Liver (tissue), 9 donors: ENCODE results near the gene DDX24. TPM values are rescaled to one million over a fixed set of nuclear protein-coding genes. Genes with fewer than 3 reads are reported as not detected.

Source experiments
- DNase-seq: peaks from one replicate; pipeline ENCODE4 v3.0.0-alpha.2; 2017; ENCODE audit warnings: low spot score
- H3K27ac ChIP-seq, 2 donors: one replicate each; pipeline ENCODE4 v1.7.0; 2013; ENCODE audit warnings: inconsistent platforms in 2 of 2, low read length in 2 of 2, control low read depth in 1 of 2, low read depth in 1 of 2, mild to moderate bottlenecking in 1 of 2
- H3K27me3 ChIP-seq, 4 donors: one replicate each; pipeline versions ENCODE4 v1.6.1 to v1.7.0; 2013; ENCODE audit warnings: low read length in 3 of 4, inconsistent platforms in 1 of 4, mild to moderate bottlenecking in 1 of 4, moderate library complexity in 1 of 4; ENCODE audit not compliant: control insufficient read depth in 4 of 4, insufficient read depth in 4 of 4
- H3K36me3 ChIP-seq, 4 donors: one replicate each; pipeline versions ENCODE4 v1.6.1 to v1.7.0; 2013; ENCODE audit warnings: low read length in 3 of 4, mild to moderate bottlenecking in 3 of 4, low read depth in 1 of 4, moderate library complexity in 1 of 4; ENCODE audit not compliant: control insufficient read depth in 4 of 4, insufficient read depth in 3 of 4
- H3K4me1 ChIP-seq, 4 donors: one replicate each; pipeline versions ENCODE4 v1.6.1 to v1.7.0; 2013; ENCODE audit warnings: low read length in 3 of 4, mild to moderate bottlenecking in 3 of 4, moderate library complexity in 1 of 4; ENCODE audit not compliant: control insufficient read depth in 4 of 4, insufficient read depth in 4 of 4
- H3K4me3 ChIP-seq, 3 donors: one replicate each; pipeline versions ENCODE4 v1.6.1 to v1.7.0; 2013; ENCODE audit warnings: low read length in 3 of 3, control low read depth in 1 of 3, low read depth in 1 of 3, mild to moderate bottlenecking in 1 of 3
- H3K9ac ChIP-seq, 2 donors: one replicate each; pipeline ENCODE4 v1.7.0; 2013; ENCODE audit warnings: low read length in 2 of 2, mild to moderate bottlenecking in 2 of 2, moderate library complexity in 2 of 2, control low read depth in 1 of 2, low read depth in 1 of 2
- H3K9me3 ChIP-seq, 4 donors: one replicate each; pipeline versions ENCODE4 v1.6.1 to v1.7.0; 2013; ENCODE audit warnings: low read length in 3 of 4; ENCODE audit not compliant: control insufficient read depth in 4 of 4
- ATF3 ChIP-seq: IDR thresholded peaks from 2 replicates; pipeline ENCODE4 v1.6.1; 2016; ENCODE audit warnings: antibody characterized with exemption
- CTCF ChIP-seq: fragments of 150-350 bp; IDR thresholded peaks from 2 replicates; pipeline ENCODE4 v1.5.1; 2017; ENCODE audit warnings: improper control_type of control experiment, low read depth, low read length; ENCODE audit not compliant: missing input control
- EGR1 ChIP-seq, 2 donors: IDR thresholded peaks; 2 replicates each; pipeline ENCODE4 v1.6.1; 2016 to 2018; ENCODE audit warnings: antibody characterized with exemption in 2 of 2, low read depth in 2 of 2
- FOXA1 ChIP-seq: IDR thresholded peaks from 2 replicates; pipeline ENCODE4 v1.6.1; 2016; ENCODE audit warnings: antibody characterized with exemption
- FOXA2 ChIP-seq: IDR thresholded peaks from 2 replicates; pipeline ENCODE4 v1.6.1; 2016; ENCODE audit warnings: antibody characterized with exemption
- GABPA ChIP-seq, 2 donors: IDR thresholded peaks in 1 of 2; conservative IDR thresholded peaks in 1 of 2; 2 replicates each; pipeline ENCODE4 v1.6.1; 2016; ENCODE audit warnings: antibody characterized with exemption in 2 of 2, mild to moderate bottlenecking in 1 of 2, moderate library complexity in 1 of 2
- HNF4A ChIP-seq, 2 donors: conservative IDR thresholded peaks; 2 replicates each; pipeline ENCODE4 v1.6.1; 2016; ENCODE audit warnings: antibody characterized with exemption in 2 of 2, mild to moderate bottlenecking in 2 of 2
- HNF4G ChIP-seq: IDR thresholded peaks from 2 replicates; pipeline ENCODE4 v1.6.1; 2016; ENCODE audit warnings: antibody characterized with exemption
- JUND ChIP-seq, 2 donors: IDR thresholded peaks; 2 replicates each; pipeline ENCODE4 v1.6.1; 2016; ENCODE audit warnings: antibody characterized with exemption in 2 of 2
- MAX ChIP-seq: IDR thresholded peaks from 2 replicates; pipeline ENCODE4 v1.6.1; 2016; ENCODE audit warnings: antibody characterized with exemption
- NR2F2 ChIP-seq: IDR thresholded peaks from 2 replicates; pipeline ENCODE4 v1.6.1; 2016; ENCODE audit warnings: antibody characterized with exemption
- RAD21 ChIP-seq, 2 donors: IDR thresholded peaks; 2 replicates each; pipeline ENCODE4 v1.6.1; 2016; ENCODE audit warnings: antibody characterized with exemption in 2 of 2, mild to moderate bottlenecking in 2 of 2
- REST ChIP-seq: IDR thresholded peaks from 2 replicates; pipeline ENCODE4 v1.6.1; 2016; ENCODE audit warnings: antibody characterized with exemption, mild to moderate bottlenecking
- RXRA ChIP-seq, 2 donors: IDR thresholded peaks; 2 replicates each; pipeline ENCODE4 v1.6.1; 2017 to 2018; ENCODE audit warnings: antibody characterized with exemption in 2 of 2, mild to moderate bottlenecking in 1 of 2
- SP1 ChIP-seq: IDR thresholded peaks from 2 replicates; pipeline ENCODE4 v1.6.1; 2018; ENCODE audit warnings: antibody characterized with exemption, mild to moderate bottlenecking
- TAF1 ChIP-seq: conservative IDR thresholded peaks from 2 replicates; pipeline ENCODE4 v1.6.1; 2016; ENCODE audit warnings: antibody characterized with exemption, mild to moderate bottlenecking
- YY1 ChIP-seq: IDR thresholded peaks from 2 replicates; pipeline ENCODE4 v1.6.1; 2016; ENCODE audit warnings: antibody characterized with exemption, mild to moderate bottlenecking
- ZBTB33 ChIP-seq: IDR thresholded peaks from 2 replicates; pipeline ENCODE4 v1.6.1; 2016; ENCODE audit warnings: antibody characterized with exemption
- WGBS: extraction: QIAGEN DNeasy Blood & Tissue Kit; methylation state at CpG from one replicate; pipeline ENCODE4 v1.1.7; 2013; 5-methylcytosine and 5-hydroxymethylcytosine counted together
- polyA plus RNA-seq, 2 donors: library from polyadenylated mRNA; stranded (reverse) in 1 of 2; unstranded in 1 of 2; fragments of 200-250 nt in 1 of 2; fragments of >200 nt in 1 of 2; fragmentation: Nextera tagmentation in 1 of 2; extraction: Ambion mirVana in 1 of 2; gene quantifications; one replicate each; pipeline versions ENCODE4 v1.2.1 to v1.2.3, GENCODE V29; 2013 to 2015
- total RNA-seq, 2 donors: library from RNA; depleted of rRNA; stranded (reverse); fragments of >200 nt; gene quantifications; one replicate each; pipeline ENCODE4 v1.2.3, GENCODE V29; 2014
- donor health status: healthy.
- donor health status: healthy.
- donor health status: healthy.
- donor health status: healthy.
- donor health status: healthy.

Gene DDX24
- total and polyA plus RNA-seq, 4 donors, result 33.8 to 59.7 (median 47.8) TPM

- WGBS, result 94% methylated on average over 2 of the region's 2 CpGs
- Histone ChIP-seq H3K36me3 (peaks cover 6 to 26% (median 15%) of the 10 kb centered on the region in 4 donors), H3K4me1 (peaks cover 12 to 33% (median 29%) of the 10 kb centered on the region in 4 donors)
Measured at GRCh38 chr14:94075008-94075407, 6.0 kb downstream of the DDX24 start.

GRCh38 chr14:94074534-94074933 lies 6.5 kb downstream of the DDX24 start:
- WGBS, result 96% methylated on average over 3 of the region's 3 CpGs
- no peak for TF ChIP-seq REST
- no peak for TF ChIP-seq HNF4G
- no peak for TF ChIP-seq SP1
- TF ChIP-seq RAD21 (IDR thresholded peaks at IDR 0.05), result no peak
- TF ChIP-seq EGR1 (IDR thresholded peaks at IDR 0.05; ENCODE audit: low read depth in 2 of 2), result no peak
- TF ChIP-seq YY1, result no peak
- TF ChIP-seq FOXA2, result no peak
- no peak for TF ChIP-seq RXRA (IDR thresholded peaks at IDR 0.05)
- TF ChIP-seq HNF4A (conservative IDR thresholded peaks at IDR 0.05), result no peak
- TF ChIP-seq ZBTB33, result no peak

More at GRCh38 chr14:94075008-94075407, 6.0 kb downstream of the DDX24 start:
- DNase-seq, result no peak
- Histone ChIP-seq H3K27me3 (no peaks in the 10 kb centered on the region), H3K4me3 (no peak overlapping the region), H3K27ac (no peak overlapping the region), H3K9me3 (peaks cover 0 to 17% (median 3%) of the 10 kb centered on the region in 4 donors), H3K9ac (no peak overlapping the region)
- TF ChIP-seq ZBTB33 (no peak), HNF4G (no peak), NR2F2 (no peak), FOXA2 (no peak), RXRA (IDR thresholded peaks at IDR 0.05) (no peak), GABPA (IDR thresholded peaks at IDR 0.05 in 1 of 2, conservative IDR thresholded peaks at IDR 0.05 in 1 of 2) (no peak), YY1 (no peak), HNF4A (conservative IDR thresholded peaks at IDR 0.05) (no peak), CTCF (no peak), RAD21 (IDR thresholded peaks at IDR 0.05) (no peak), EGR1 (IDR thresholded peaks at IDR 0.05; ENCODE audit: low read depth in 2 of 2) (no peak), FOXA1 (no peak), ATF3 (no peak), JUND (IDR thresholded peaks at IDR 0.05) (no peak), TAF1 (no peak), MAX (no peak)

More at GRCh38 chr14:94074534-94074933, 6.5 kb downstream of the DDX24 start:
- H3K27ac ChIP-seq, result no peak overlapping the region
- H3K4me3 ChIP-seq, result no peak overlapping the region
- no peak for DNase-seq
- peaks cover 6 to 26% (median 15%) of the 10 kb centered on the region in 4 donors for H3K36me3 ChIP-seq
- no peak overlapping the region for H3K9ac ChIP-seq
- peaks cover 12 to 29% (median 26%) of the 10 kb centered on the region in 4 donors for H3K4me1 ChIP-seq
- no peaks in the 10 kb centered on the region for H3K27me3 ChIP-seq
- peaks cover 0 to 17% (median 3%) of the 10 kb centered on the region in 4 donors for H3K9me3 ChIP-seq
